Gastroesophageal sphincter (tissue), 3 donors: Measurements from ENCODE around the gene BTBD2.

Experiments
- POLR2A ChIP-seq, 2 donors: fragments of 450-650 bp; IDR thresholded peaks; one replicate each; pipeline ENCODE4 v1.6.1; 2017; ENCODE audit warnings: antibody characterized with exemption in 2 of 2, mild to moderate bottlenecking in 2 of 2, moderate library complexity in 1 of 2
- POLR2AphosphoS5 ChIP-seq: sonication (generic); formaldehyde crosslinking; IDR thresholded peaks from one replicate; pipeline ENCODE4 v1.6.1; 2017; ENCODE audit warnings: antibody characterized with exemption
- TF ChIP-seq, protein P1 (sequence below), 4 experiments: fragments of 200-600 bp in 2 of 4; fragments of 450-650 bp in 2 of 4; sonication (generic) in 1 of 4; IDR thresholded peaks; one replicate each; pipeline ENCODE4 v1.5.1; 2017 to 2019; ENCODE audit warnings: antibody characterized with exemption in 4 of 4, mild to moderate bottlenecking in 2 of 4, moderate library complexity in 2 of 4

DNA sequence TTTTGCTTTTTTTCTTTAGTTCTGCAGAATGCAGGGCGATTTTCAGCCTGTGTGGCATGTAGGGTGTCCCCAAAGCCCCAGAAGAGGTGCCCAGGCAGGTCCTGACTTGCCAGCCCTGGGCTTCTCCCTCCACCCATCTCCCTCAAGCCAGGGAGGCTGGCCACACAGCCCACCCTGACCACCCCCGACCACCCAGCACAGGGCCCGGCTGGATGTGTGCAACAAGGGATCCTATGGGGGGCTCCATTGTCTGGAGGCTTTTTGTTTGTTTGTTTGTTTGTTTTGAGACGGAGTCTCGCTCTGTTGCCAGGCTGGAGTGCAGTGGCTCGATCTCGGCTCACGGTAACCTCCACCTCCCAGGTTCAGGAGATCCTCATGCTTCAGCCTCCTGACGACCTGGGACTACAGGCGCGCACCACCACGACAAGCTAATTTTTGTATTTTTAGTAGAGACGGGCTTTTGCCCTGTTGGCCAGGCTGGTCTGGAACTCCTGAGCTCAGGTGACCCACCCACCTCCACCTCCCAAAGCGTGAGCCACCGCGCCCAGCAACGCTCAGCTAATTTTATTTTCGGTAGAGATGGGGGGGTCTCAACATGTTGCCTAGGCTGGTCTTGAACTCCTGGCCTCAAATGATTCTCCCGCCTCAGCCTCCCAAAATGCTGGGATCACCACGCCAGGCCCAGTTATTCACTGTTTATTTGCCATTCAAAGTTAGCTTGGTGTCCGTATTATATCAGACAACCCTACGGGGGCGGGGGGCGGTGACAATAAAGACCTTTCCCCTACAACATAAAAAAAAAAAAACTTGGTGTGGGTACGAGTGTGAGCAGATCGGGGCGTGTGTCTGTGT, 43.3 kb upstream of the BTBD2 start:
- TF ChIP-seq, protein P1, sequence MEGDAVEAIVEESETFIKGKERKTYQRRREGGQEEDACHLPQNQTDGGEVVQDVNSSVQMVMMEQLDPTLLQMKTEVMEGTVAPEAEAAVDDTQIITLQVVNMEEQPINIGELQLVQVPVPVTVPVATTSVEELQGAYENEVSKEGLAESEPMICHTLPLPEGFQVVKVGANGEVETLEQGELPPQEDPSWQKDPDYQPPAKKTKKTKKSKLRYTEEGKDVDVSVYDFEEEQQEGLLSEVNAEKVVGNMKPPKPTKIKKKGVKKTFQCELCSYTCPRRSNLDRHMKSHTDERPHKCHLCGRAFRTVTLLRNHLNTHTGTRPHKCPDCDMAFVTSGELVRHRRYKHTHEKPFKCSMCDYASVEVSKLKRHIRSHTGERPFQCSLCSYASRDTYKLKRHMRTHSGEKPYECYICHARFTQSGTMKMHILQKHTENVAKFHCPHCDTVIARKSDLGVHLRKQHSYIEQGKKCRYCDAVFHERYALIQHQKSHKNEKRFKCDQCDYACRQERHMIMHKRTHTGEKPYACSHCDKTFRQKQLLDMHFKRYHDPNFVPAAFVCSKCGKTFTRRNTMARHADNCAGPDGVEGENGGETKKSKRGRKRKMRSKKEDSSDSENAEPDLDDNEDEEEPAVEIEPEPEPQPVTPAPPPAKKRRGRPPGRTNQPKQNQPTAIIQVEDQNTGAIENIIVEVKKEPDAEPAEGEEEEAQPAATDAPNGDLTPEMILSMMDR (IDR thresholded peaks at IDR 0.05), result no peak
- TF ChIP-seq POLR2A (IDR thresholded peaks at IDR 0.05) (no peak), POLR2AphosphoS5 (no peak)
